ENCODE results near the gene CCDC187. TPM values are rescaled to one million over a fixed set of nuclear protein-coding genes. Genes with fewer than 3 reads are reported as not detected.
"Not testable (repeated sequence)": the region's sequence is repeated elsewhere in the genome, so short reads cannot be mapped to it uniquely, and the experiment has no call there.

The CCDC187 gene
- total RNA-seq, 1 donor from 2014 or later, result 1.4 TPM

DNA sequence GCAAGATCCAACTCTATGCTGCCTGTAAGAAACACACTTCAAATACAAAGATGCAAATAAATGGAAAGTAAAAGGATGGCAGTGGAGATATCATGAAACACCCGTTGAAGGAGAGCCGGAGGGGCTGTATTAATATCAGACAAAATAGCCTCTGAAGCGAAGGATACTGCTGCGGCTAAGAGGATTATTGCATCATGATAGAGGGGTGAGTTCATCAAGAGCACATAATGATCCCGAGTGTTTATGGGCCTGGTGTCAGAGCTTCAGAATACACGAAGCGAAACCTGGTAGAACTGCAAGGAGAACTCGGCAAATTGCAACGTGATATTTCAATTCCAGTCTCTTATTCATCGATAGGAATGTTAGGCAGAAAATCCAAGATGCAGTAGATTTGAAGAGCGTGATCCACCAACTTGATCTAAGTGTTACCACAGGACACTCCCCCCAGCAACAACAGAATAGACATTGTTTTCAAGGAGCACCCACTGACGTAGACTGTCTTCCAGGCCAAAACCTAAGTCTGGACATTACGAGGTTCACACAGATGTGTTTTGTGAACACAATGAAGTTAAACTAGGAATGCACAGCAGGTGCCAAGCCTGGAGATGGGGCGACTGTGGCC is 30.5 kb downstream of the CCDC187 start:
- Mint-ChIP-seq H3K36me3 (ENCODE audit: insufficient read depth) (no peaks in the 10 kb centered on the region), H3K27ac (no peak overlapping the region), H3K27me3 (peaks cover 30% of the 10 kb centered on the region), H3K4me3 (ENCODE audit: low read depth) (no peak overlapping the region), H3K4me1 (ENCODE audit: low read depth) (peaks cover under 1% of the 10 kb centered on the region), H3K9me3 (ENCODE audit: low read depth) (no peaks in the 10 kb centered on the region)
- DNase-seq (ENCODE audit: low spot score, unreplicated experiment), result no peak
- TF ChIP-seq, protein P1, sequence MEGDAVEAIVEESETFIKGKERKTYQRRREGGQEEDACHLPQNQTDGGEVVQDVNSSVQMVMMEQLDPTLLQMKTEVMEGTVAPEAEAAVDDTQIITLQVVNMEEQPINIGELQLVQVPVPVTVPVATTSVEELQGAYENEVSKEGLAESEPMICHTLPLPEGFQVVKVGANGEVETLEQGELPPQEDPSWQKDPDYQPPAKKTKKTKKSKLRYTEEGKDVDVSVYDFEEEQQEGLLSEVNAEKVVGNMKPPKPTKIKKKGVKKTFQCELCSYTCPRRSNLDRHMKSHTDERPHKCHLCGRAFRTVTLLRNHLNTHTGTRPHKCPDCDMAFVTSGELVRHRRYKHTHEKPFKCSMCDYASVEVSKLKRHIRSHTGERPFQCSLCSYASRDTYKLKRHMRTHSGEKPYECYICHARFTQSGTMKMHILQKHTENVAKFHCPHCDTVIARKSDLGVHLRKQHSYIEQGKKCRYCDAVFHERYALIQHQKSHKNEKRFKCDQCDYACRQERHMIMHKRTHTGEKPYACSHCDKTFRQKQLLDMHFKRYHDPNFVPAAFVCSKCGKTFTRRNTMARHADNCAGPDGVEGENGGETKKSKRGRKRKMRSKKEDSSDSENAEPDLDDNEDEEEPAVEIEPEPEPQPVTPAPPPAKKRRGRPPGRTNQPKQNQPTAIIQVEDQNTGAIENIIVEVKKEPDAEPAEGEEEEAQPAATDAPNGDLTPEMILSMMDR (IDR thresholded peaks at IDR 0.05; ENCODE audit: unreplicated experiment), result no peak

DNA sequence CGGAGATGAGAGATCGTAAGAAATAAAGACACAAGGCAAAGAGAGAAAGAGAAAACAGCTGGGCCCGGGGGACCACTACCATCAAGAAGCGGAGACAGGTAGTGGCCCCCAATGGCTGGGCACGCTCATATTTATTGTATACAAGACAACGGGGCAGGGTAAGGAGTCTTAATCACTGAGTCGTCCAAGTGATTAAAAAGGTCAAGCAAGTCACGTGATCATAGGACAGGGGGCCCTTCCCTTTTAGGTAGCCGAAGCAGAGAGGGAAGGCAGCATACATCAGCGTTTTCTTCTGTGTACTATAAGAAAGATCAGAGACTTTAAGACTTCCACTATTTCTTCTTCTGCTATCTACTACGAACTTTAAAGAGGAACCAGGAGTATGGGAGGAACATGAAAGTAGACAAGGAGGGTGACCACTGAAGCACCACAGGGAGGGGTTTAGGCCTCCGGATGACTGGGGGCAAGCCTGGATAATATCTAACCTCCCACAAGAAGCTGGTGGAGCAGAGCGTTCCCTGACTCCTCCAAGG is 33.7 kb downstream of the CCDC187 start:
- no peaks in the 10 kb centered on the region for H3K9me3 Mint-ChIP-seq (ENCODE audit: low read depth)
- no peak overlapping the region for H3K4me3 Mint-ChIP-seq (ENCODE audit: low read depth)
- TF ChIP-seq, protein P1 (IDR thresholded peaks at IDR 0.05; ENCODE audit: unreplicated experiment), result no peak
- DNase-seq (ENCODE audit: low spot score, unreplicated experiment), result no peak
- no peak overlapping the region for H3K27ac Mint-ChIP-seq
- peaks cover 6% of the 10 kb centered on the region for H3K4me1 Mint-ChIP-seq (ENCODE audit: low read depth)
- peaks cover 24% of the 10 kb centered on the region for H3K27me3 Mint-ChIP-seq
- no peaks in the 10 kb centered on the region for H3K36me3 Mint-ChIP-seq (ENCODE audit: insufficient read depth)

DNA sequence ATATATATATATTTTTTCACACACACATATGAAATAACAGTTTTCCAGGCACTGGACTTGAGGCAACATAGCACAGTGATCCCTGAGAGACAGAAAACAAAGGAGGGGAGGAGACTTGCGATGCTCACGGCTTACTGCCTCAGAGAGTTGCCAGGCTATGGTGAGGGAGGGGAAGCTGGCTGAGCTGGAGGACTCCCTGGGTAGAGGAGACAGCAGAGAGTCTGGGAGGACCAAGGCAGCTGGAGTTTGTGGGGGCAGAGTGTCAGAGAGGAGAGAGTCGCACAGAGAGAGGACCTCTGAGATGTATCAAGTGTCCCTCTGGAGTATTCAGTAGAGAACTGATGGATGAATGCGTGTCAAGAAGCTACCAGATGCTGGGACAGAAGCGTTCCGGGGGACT is 35.2 kb downstream of the CCDC187 start:
- H3K4me3 Mint-ChIP-seq (ENCODE audit: low read depth), result no peak overlapping the region
- peaks cover 6% of the 10 kb centered on the region for H3K4me1 Mint-ChIP-seq (ENCODE audit: low read depth)
- H3K9me3 Mint-ChIP-seq (ENCODE audit: low read depth), result no peaks in the 10 kb centered on the region
- no peak overlapping the region for H3K27ac Mint-ChIP-seq
- TF ChIP-seq, protein P1 (IDR thresholded peaks at IDR 0.05; ENCODE audit: unreplicated experiment), result no peak
- DNase-seq (ENCODE audit: low spot score, unreplicated experiment), result no peak
- H3K27me3 Mint-ChIP-seq, result peaks cover 23% of the 10 kb centered on the region
- no peaks in the 10 kb centered on the region for H3K36me3 Mint-ChIP-seq (ENCODE audit: insufficient read depth)

DNA sequence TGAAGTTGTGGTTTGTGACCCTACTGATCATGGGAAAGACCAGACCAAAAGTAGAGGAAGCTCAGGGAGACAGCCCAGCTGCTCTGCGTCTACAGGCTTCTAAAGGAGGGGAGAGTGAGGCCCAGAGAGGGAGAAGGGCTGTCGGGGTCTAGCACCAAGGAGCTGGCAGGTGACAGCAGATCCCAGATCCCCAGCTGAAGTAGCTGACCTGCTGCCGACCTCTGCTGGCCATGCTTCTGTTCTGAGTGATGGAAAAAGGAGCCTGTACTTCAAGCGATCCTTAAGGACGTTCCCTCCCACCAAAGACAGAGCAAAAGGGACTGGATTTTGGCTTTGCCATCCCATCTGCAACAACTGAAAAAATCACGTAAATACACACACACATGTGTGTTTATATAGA is 35.6 kb downstream of the CCDC187 start:
- Mint-ChIP-seq H3K4me3 (ENCODE audit: low read depth) (peak overlapping the region; percentile 52), H3K27ac (no peak overlapping the region)

DNA sequence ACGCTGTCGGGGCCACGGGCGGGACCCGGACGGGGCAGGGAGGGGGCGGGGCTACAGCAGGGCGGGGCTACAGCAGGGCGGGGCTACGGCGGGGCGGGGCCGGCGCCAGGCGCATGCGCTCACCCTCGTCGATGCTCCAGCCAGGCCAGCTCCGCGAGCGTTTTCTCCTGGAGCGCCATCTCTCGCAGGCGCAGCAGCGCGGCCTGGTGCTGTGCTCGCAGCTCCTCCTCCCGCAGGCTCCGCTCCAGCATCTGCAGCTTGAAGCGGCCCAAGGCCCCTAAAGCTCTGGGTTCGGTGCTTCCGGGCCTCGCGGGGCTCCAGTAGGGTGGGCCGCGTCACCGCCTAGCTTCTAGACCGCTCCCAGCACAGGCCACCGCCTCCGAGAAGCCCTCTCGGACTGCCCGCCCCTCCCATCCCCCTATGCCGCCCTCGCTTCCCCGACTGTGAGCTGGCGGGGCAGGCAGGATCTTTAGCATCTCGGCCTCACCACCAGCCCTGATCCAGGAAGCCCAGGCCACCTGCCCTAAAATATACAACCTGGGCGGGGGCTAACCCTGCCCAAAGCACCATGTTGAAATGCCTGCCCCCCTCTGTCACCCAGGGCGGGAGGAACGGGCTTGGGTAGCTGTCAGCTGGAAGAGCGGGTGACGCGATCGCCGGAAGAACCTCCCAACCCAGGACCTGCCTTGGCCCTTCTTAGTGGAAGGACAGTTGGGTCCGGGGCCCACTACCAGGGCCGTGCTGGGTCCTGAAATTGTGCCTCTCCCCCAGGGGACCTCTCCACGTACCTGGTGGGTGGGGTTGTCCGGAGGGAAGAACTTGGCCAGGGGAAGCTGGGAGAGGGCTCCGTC is 36.4 kb downstream of the CCDC187 start:
- DNase-seq (ENCODE audit: low spot score, unreplicated experiment), result peak; percentile 62
- Mint-ChIP-seq H3K4me1 (ENCODE audit: low read depth) (peaks cover 6% of the 10 kb centered on the region), H3K27ac (no peak overlapping the region), H3K27me3 (peaks cover 15% of the 10 kb centered on the region), H3K4me3 (ENCODE audit: low read depth) (peak overlapping the region; percentile 52), H3K36me3 (ENCODE audit: insufficient read depth) (no peaks in the 10 kb centered on the region), H3K9me3 (ENCODE audit: low read depth) (no peaks in the 10 kb centered on the region)
- TF ChIP-seq, protein P1 (IDR thresholded peaks at IDR 0.05; ENCODE audit: unreplicated experiment), result peak; percentile 26

More for the DNA sequence above, 35.6 kb downstream of the CCDC187 start:
- peaks cover 19% of the 10 kb centered on the region for H3K27me3 Mint-ChIP-seq
- DNase-seq (ENCODE audit: low spot score, unreplicated experiment), result no peak
- no peaks in the 10 kb centered on the region for H3K36me3 Mint-ChIP-seq (ENCODE audit: insufficient read depth)
- no peaks in the 10 kb centered on the region for H3K9me3 Mint-ChIP-seq (ENCODE audit: low read depth)
- peaks cover 6% of the 10 kb centered on the region for H3K4me1 Mint-ChIP-seq (ENCODE audit: low read depth)
- TF ChIP-seq, protein P1 (IDR thresholded peaks at IDR 0.05; ENCODE audit: unreplicated experiment), result peak; percentile 37

DNA sequence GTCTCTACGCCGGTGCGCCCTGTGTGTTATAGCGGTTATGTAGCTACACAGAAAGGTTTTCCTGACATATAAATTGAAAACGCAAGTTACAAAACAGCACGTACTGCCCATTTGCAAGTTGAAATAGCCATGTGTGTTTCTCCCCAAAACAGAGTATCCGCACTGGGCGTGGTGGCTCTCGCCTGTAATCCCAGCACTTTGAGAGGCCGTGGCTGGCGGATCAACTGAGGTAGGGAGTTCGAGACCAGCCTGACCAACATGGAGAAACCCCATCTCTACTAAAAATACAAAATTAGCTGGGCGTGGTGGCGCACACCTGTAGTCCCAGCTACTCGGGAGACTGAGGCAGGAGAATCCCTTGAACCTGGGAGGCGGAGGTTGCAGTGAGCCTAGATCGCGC is 37.3 kb downstream of the CCDC187 start:
- not testable (repeated sequence) for H3K36me3 Mint-ChIP-seq (ENCODE audit: insufficient read depth); H3K4me1 Mint-ChIP-seq (ENCODE audit: low read depth); DNase-seq (ENCODE audit: low spot score, unreplicated experiment); H3K9me3 Mint-ChIP-seq (ENCODE audit: low read depth); H3K27ac Mint-ChIP-seq
- peak overlapping the region; percentile 42 for H3K4me3 Mint-ChIP-seq (ENCODE audit: low read depth)
- H3K27me3 Mint-ChIP-seq, result peaks cover 11% of the 10 kb centered on the region
